Measurements from ENCODE around the gene ZMIZ1. TPM values are rescaled to one million over a fixed set of nuclear protein-coding genes. Genes with fewer than 3 reads are reported as not detected.

The ZMIZ1 gene
- total and polyA plus RNA-seq, 9 donors, result 16.3 to 55.7 (median 38.1) TPM

GRCh38 chr10:79304479-79305087 is 235.8 kb downstream of the ZMIZ1 start:
- Histone ChIP-seq H3K9me3 (replicated peaks; ENCODE audit: control insufficient read depth, low read depth, low read length) (no peaks in the 10 kb centered on the region), H3K4me3 (ENCODE audit: low read length) (no peak overlapping the region), H3K4me1 (ENCODE audit: control insufficient read depth, insufficient read depth, low read length) (peaks cover under 1% of the 10 kb centered on the region), H3K27me3 (ENCODE audit: control insufficient read depth, insufficient read depth, low read length) (no peaks in the 10 kb centered on the region), H3K36me3 (ENCODE audit: control insufficient read depth, insufficient read depth, low read length) (peaks cover 91% of the 10 kb centered on the region), H3K27ac (ENCODE audit: low read length) (no peak overlapping the region)
- no peak for DNase-seq
- WGBS (ENCODE audit: insufficient coverage), result 85% methylated on average over 2 of the region's 6 CpGs

DNA sequence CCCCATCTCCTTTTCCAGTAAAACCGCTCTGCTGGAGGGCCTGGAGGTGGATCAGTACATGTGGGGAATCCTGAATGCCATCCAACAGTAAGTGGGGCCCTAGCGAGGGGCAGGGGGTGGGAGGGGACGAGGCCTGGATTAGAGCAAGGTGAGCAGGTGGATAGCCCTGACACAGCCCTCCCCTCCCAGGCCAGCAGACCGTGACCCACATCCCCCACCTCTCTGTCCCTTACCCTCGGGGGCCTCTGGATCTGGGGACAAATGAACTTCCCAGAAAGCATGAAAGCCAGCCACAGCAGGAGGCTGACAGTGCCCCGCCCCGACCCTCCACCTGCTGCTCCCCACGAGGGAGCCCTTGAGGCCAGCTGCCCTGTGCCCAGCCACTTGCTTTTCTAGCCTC is 236.7 kb downstream of the ZMIZ1 start:
- H3K4me3 ChIP-seq (ENCODE audit: low read length), result no peak overlapping the region
- peaks cover 9% of the 10 kb centered on the region for H3K4me1 ChIP-seq (ENCODE audit: control insufficient read depth, insufficient read depth, low read length)
- 100% methylated on average over 1 of the region's 8 CpGs for WGBS (ENCODE audit: insufficient coverage)
- H3K27ac ChIP-seq (ENCODE audit: low read length), result no peak overlapping the region
- peaks cover 87% of the 10 kb centered on the region for H3K36me3 ChIP-seq (ENCODE audit: control insufficient read depth, insufficient read depth, low read length)
- no peak for DNase-seq
- no peaks in the 10 kb centered on the region for H3K27me3 ChIP-seq (ENCODE audit: control insufficient read depth, insufficient read depth, low read length)
- H3K9me3 ChIP-seq (replicated peaks; ENCODE audit: control insufficient read depth, low read depth, low read length), result no peaks in the 10 kb centered on the region

GRCh38 chr10:79305988-79306387 is 237.2 kb downstream of the ZMIZ1 start:
- peaks cover 11% of the 10 kb centered on the region for H3K4me1 ChIP-seq (ENCODE audit: control insufficient read depth, insufficient read depth, low read length)
- H3K9me3 ChIP-seq (replicated peaks; ENCODE audit: control insufficient read depth, low read depth, low read length), result no peaks in the 10 kb centered on the region
- peaks cover 82% of the 10 kb centered on the region for H3K36me3 ChIP-seq (ENCODE audit: control insufficient read depth, insufficient read depth, low read length)
- DNase-seq, result no peak
- no peak overlapping the region for H3K4me3 ChIP-seq (ENCODE audit: low read length)
- no peak overlapping the region for H3K27ac ChIP-seq (ENCODE audit: low read length)
- H3K27me3 ChIP-seq (ENCODE audit: control insufficient read depth, insufficient read depth, low read length), result no peaks in the 10 kb centered on the region
- 97% methylated on average over 10 of the region's 15 CpGs for WGBS (ENCODE audit: insufficient coverage)

DNA sequence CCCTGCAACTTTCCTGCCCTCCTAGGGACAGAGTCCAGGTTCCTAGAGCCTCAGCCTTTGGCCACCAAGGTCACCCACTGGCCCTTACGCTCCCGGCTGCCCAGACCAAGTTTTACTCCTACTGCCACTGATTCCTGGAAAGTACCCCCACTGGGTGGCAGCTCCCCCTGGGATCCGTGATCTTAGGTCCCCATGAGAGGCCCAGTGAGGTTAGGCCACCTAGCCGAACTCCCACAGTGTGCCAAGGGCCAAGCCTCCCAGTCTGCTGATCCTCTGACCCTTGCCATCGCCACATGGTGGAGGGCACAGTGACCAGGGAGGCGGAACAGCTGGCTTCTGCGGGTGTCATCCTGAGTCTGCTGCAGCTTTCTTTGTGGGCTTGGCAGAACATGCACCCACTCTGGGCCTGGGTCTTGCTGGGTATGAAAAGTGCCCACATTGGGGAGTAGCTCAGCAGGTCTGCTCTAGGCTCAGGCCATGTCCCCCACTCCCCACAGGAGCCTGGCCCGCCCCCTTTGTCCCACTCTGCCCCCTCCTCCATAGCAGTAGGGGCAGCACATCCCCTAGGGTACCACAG is 238.0 kb downstream of the ZMIZ1 start:
- DNase-seq, result no peak
- H3K9me3 ChIP-seq (replicated peaks; ENCODE audit: control insufficient read depth, low read depth, low read length), result no peaks in the 10 kb centered on the region
- 91% methylated on average over 8 of the region's 8 CpGs for WGBS (ENCODE audit: insufficient coverage)
- no peaks in the 10 kb centered on the region for H3K27me3 ChIP-seq (ENCODE audit: control insufficient read depth, insufficient read depth, low read length)
- peaks cover 75% of the 10 kb centered on the region for H3K36me3 ChIP-seq (ENCODE audit: control insufficient read depth, insufficient read depth, low read length)
- peaks cover 13% of the 10 kb centered on the region for H3K4me1 ChIP-seq (ENCODE audit: control insufficient read depth, insufficient read depth, low read length)
- no peak overlapping the region for H3K4me3 ChIP-seq (ENCODE audit: low read length)
- H3K27ac ChIP-seq (ENCODE audit: low read length), result no peak overlapping the region

GRCh38 chr10:79308016-79308415 is 239.2 kb downstream of the ZMIZ1 start:
- Histone ChIP-seq H3K9me3 (replicated peaks; ENCODE audit: control insufficient read depth, low read depth, low read length) (no peaks in the 10 kb centered on the region), H3K36me3 (ENCODE audit: control insufficient read depth, insufficient read depth, low read length) (peaks cover 76% of the 10 kb centered on the region), H3K4me3 (ENCODE audit: low read length) (no peak overlapping the region), H3K27me3 (ENCODE audit: control insufficient read depth, insufficient read depth, low read length) (no peaks in the 10 kb centered on the region), H3K27ac (ENCODE audit: low read length) (no peak overlapping the region), H3K4me1 (ENCODE audit: control insufficient read depth, insufficient read depth, low read length) (peaks cover 13% of the 10 kb centered on the region)
- DNase-seq, result no peak
- WGBS (ENCODE audit: insufficient coverage), result 70% methylated on average over 6 of the region's 7 CpGs

GRCh38 chr10:79308969-79309665 is 240.4 kb downstream of the ZMIZ1 start:
- peaks cover 15% of the 10 kb centered on the region for H3K4me1 ChIP-seq (ENCODE audit: control insufficient read depth, insufficient read depth, low read length)
- no peak for DNase-seq
- H3K9me3 ChIP-seq (replicated peaks; ENCODE audit: control insufficient read depth, low read depth, low read length), result no peaks in the 10 kb centered on the region
- H3K4me3 ChIP-seq (ENCODE audit: low read length), result no peak overlapping the region
- no peaks in the 10 kb centered on the region for H3K27me3 ChIP-seq (ENCODE audit: control insufficient read depth, insufficient read depth, low read length)
- WGBS (ENCODE audit: insufficient coverage), result 77% methylated on average over 13 of the region's 14 CpGs
- peaks cover 77% of the 10 kb centered on the region for H3K36me3 ChIP-seq (ENCODE audit: control insufficient read depth, insufficient read depth, low read length)
- no peak overlapping the region for H3K27ac ChIP-seq (ENCODE audit: low read length)

DNA sequence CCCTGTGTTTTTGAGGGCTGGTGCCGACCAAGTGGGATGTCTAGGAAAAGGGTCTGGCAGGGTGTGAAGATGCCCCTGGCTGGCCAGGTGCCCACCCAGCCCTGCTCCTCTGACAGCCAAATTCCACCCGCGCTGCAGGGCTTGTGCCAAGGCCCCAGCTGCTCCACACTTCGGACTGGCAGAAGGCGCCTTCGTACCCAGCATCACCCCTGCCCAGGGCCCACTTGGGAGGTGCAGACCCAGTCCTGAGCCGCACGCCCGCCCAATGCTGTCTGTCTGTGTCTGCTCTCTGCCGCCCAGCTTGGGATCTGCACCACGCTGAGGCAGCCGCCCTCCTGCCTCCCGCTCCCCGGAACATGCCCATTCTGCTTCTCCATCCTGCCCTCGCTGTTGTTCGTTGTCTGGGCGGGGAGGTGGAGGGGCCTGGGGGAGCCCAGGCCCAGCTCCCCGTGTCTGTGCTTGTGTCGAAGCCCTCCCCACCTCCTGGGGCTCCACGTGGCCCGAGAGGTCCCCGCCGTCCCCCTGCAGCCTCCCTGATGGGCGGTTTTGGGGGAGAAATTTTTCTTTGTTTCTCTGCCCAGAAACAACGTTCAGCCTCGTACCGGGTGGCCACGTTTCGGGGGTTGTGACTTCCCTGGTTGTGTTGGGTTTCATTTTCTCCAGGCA is 241.6 kb downstream of the ZMIZ1 start:
- Histone ChIP-seq H3K27ac (ENCODE audit: low read length) (no peak overlapping the region), H3K4me1 (ENCODE audit: control insufficient read depth, insufficient read depth, low read length) (peaks cover 17% of the 10 kb centered on the region), H3K27me3 (ENCODE audit: control insufficient read depth, insufficient read depth, low read length) (no peaks in the 10 kb centered on the region), H3K36me3 (ENCODE audit: control insufficient read depth, insufficient read depth, low read length) (peaks cover 72% of the 10 kb centered on the region), H3K4me3 (ENCODE audit: low read length) (no peak overlapping the region), H3K9me3 (replicated peaks; ENCODE audit: control insufficient read depth, low read depth, low read length) (no peaks in the 10 kb centered on the region)
- WGBS (ENCODE audit: insufficient coverage), result 76% methylated on average over 14 of the region's 29 CpGs
- no peak for DNase-seq

DNA sequence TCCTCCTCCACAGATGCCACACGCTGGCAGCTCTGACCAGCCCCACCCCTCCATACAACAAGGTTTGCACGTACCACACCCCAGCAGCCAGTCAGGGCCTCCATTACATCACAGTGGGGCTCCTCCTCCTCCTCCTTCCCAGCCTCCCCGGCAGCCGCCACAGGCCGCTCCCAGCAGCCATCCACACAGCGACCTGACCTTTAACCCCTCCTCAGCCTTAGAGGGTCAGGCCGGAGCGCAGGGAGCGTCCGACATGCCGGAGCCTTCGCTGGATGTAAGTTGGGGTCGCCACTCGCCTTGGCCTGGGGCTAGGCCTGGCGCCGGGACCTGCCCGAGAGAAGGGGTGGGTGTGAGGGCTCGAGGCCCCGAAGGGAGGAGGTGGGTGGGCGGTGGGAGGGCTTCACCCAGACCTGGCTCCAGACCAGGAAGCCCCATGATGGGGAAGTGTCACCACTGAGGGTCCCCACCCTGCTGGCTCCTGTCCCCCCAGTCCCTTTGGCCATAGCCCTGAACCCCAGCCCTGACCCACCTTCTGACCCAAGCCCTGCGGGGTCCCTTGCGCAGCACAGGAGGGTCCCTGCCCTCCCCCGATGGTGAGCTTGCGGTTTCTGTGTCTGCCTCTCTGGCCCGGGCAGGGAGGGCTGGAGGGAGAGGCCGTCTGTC is 242.3 kb downstream of the ZMIZ1 start:
- peaks cover 68% of the 10 kb centered on the region for H3K36me3 ChIP-seq (ENCODE audit: control insufficient read depth, insufficient read depth, low read length)
- DNase-seq, result no peak
- no peak overlapping the region for H3K27ac ChIP-seq (ENCODE audit: low read length)
- peaks cover 17% of the 10 kb centered on the region for H3K4me1 ChIP-seq (ENCODE audit: control insufficient read depth, insufficient read depth, low read length)
- no peak overlapping the region for H3K4me3 ChIP-seq (ENCODE audit: low read length)
- 72% methylated on average over 13 of the region's 26 CpGs for WGBS (ENCODE audit: insufficient coverage)
- H3K9me3 ChIP-seq (replicated peaks; ENCODE audit: control insufficient read depth, low read depth, low read length), result no peaks in the 10 kb centered on the region
- no peaks in the 10 kb centered on the region for H3K27me3 ChIP-seq (ENCODE audit: control insufficient read depth, insufficient read depth, low read length)

- peaks cover 17% of the 10 kb centered on the region for H3K4me1 ChIP-seq (ENCODE audit: control insufficient read depth, insufficient read depth, low read length)
- H3K27me3 ChIP-seq (ENCODE audit: control insufficient read depth, insufficient read depth, low read length), result no peaks in the 10 kb centered on the region
- peaks cover 60% of the 10 kb centered on the region for H3K36me3 ChIP-seq (ENCODE audit: control insufficient read depth, insufficient read depth, low read length)
- 93% methylated on average over 8 of the region's 15 CpGs for WGBS (ENCODE audit: insufficient coverage)
- no peak overlapping the region for H3K4me3 ChIP-seq (ENCODE audit: low read length)
- no peak for DNase-seq
- H3K9me3 ChIP-seq (replicated peaks; ENCODE audit: control insufficient read depth, low read depth, low read length), result no peaks in the 10 kb centered on the region
- no peak overlapping the region for H3K27ac ChIP-seq (ENCODE audit: low read length)
Measured at GRCh38 chr10:79311581-79312407, 243.0 kb downstream of the ZMIZ1 start.
